ENCODE data around the gene PRKCZ. TPM values are rescaled to one million over a fixed set of nuclear protein-coding genes. Genes with fewer than 3 reads are reported as not detected.

Gene PRKCZ
- total RNA-seq, 1 experiment from 2014 or later = 0.83 TPM

- H3K4me1 ChIP-seq = peaks cover 6% of the 10 kb centered on the region; the same call in 1 of the 2 replicates
- no peaks in the 10 kb centered on the region for H3K9me3 ChIP-seq (replicated peaks)
- H3K27me3 ChIP-seq = no peaks in the 10 kb centered on the region
- H3K4me3 ChIP-seq = peak overlapping the region; percentile 54
- peak overlapping the region; percentile 18; the same call in 1 of the 2 replicates for H3K27ac ChIP-seq
- H3K36me3 ChIP-seq = no peaks in the 10 kb centered on the region
- DNase-seq = peak; percentile 90 to 91
These were observed 139.5 kb downstream of the PRKCZ start for GRCh38 chr1:2189459-2190425.

- no peak overlapping the region; the same call in 1 of the 2 replicates for H3K27ac ChIP-seq
- DNase-seq = no peak
- no peaks in the 10 kb centered on the region for H3K27me3 ChIP-seq
- H3K9me3 ChIP-seq (replicated peaks) = no peaks in the 10 kb centered on the region
- H3K4me3 ChIP-seq = no peak overlapping the region; the same call in 1 of the 2 replicates
- no peaks in the 10 kb centered on the region for H3K36me3 ChIP-seq
- peaks cover 6% of the 10 kb centered on the region; the same call in 1 of the 2 replicates for H3K4me1 ChIP-seq
These were observed 140.3 kb downstream of the PRKCZ start for GRCh38 chr1:2190491-2190976.

- Histone ChIP-seq H3K27me3 (no peaks in the 10 kb centered on the region), H3K27ac (no peak overlapping the region), H3K9me3 (replicated peaks) (no peaks in the 10 kb centered on the region), H3K36me3 (no peaks in the 10 kb centered on the region), H3K4me3 (no peak overlapping the region), H3K4me1 (peaks cover 6% of the 10 kb centered on the region; the same call in 1 of the 2 replicates)
- DNase-seq = no peak
These were observed 142.1 kb downstream of the PRKCZ start for GRCh38 chr1:2192031-2192995.

GRCh38 chr1:2193514-2194281 is 143.5 kb downstream of the PRKCZ start:
- Histone ChIP-seq H3K4me3 (peak overlapping the region; percentile 44), H3K36me3 (no peaks in the 10 kb centered on the region), H3K27me3 (no peaks in the 10 kb centered on the region; the same call in 1 of the 2 replicates), H3K27ac (no peak overlapping the region), H3K9me3 (replicated peaks) (no peaks in the 10 kb centered on the region), H3K4me1 (peaks cover 6% of the 10 kb centered on the region; the same call in 1 of the 2 replicates)
- DNase-seq = no peak

- Histone ChIP-seq H3K27ac (peak within 1 kb of the TSS; percentile 47), H3K27me3 (no peaks in the 10 kb centered on the region; the same call in 1 of the 2 replicates), H3K9me3 (replicated peaks) (no peaks in the 10 kb centered on the region), H3K4me3 (peak within 1 kb of the TSS; percentile 68), H3K36me3 (no peaks in the 10 kb centered on the region), H3K4me1 (peaks cover 6% of the 10 kb centered on the region; the same call in 1 of the 2 replicates)
- DNase-seq = peak; percentile 67 to 81
These were observed 144.2 kb downstream of the PRKCZ start, which contains the start of gene FAAP20 for GRCh38 chr1:2194319-2194897. FAAP20 (minus strand) TSS chr1:2194772; CDS start chr1:2194749, 23 bp downstream.

GRCh38 chr1:2194898-2195673 is 144.9 kb downstream of the PRKCZ start:
- Histone ChIP-seq H3K36me3 (no peaks in the 10 kb centered on the region), H3K4me3 (peak overlapping the region; percentile 68), H3K27ac (peak overlapping the region; percentile 47), H3K27me3 (no peaks in the 10 kb centered on the region; the same call in 1 of the 2 replicates), H3K9me3 (replicated peaks) (no peaks in the 10 kb centered on the region), H3K4me1 (peaks cover 11% of the 10 kb centered on the region; the same call in 1 of the 2 replicates)
- peak; percentile 92 to 93 for DNase-seq

- Histone ChIP-seq H3K36me3 (no peaks in the 10 kb centered on the region), H3K27ac (no peak overlapping the region), H3K4me1 (peaks cover 17% of the 10 kb centered on the region), H3K27me3 (no peaks in the 10 kb centered on the region; the same call in 1 of the 2 replicates), H3K4me3 (no peak overlapping the region), H3K9me3 (replicated peaks) (no peaks in the 10 kb centered on the region)
- no peak for DNase-seq
These were observed 145.6 kb downstream of the PRKCZ start for GRCh38 chr1:2195785-2196184.

GRCh38 chr1:2196901-2197638 is 146.9 kb downstream of the PRKCZ start:
- Histone ChIP-seq H3K4me1 (peaks cover 17% of the 10 kb centered on the region), H3K27ac (no peak overlapping the region), H3K36me3 (no peaks in the 10 kb centered on the region), H3K9me3 (replicated peaks) (no peaks in the 10 kb centered on the region), H3K27me3 (no peaks in the 10 kb centered on the region; the same call in 1 of the 2 replicates), H3K4me3 (no peak overlapping the region)
- DNase-seq = no peak

GRCh38 chr1:2197707-2198165 is 147.5 kb downstream of the PRKCZ start:
- no peaks in the 10 kb centered on the region for H3K36me3 ChIP-seq
- DNase-seq = no peak
- H3K27me3 ChIP-seq = peaks cover under 1% of the 10 kb centered on the region; the same call in 1 of the 2 replicates
- H3K4me1 ChIP-seq = peaks cover 17% of the 10 kb centered on the region
- H3K27ac ChIP-seq = no peak overlapping the region
- no peaks in the 10 kb centered on the region for H3K9me3 ChIP-seq (replicated peaks)
- H3K4me3 ChIP-seq = no peak overlapping the region

GRCh38 chr1:2198571-2198970 is 148.4 kb downstream of the PRKCZ start:
- Histone ChIP-seq H3K27ac (no peak overlapping the region), H3K9me3 (replicated peaks) (no peaks in the 10 kb centered on the region), H3K4me1 (peaks cover 16% of the 10 kb centered on the region), H3K27me3 (peaks cover 7% of the 10 kb centered on the region; the same call in 1 of the 2 replicates), H3K4me3 (no peak overlapping the region), H3K36me3 (no peaks in the 10 kb centered on the region)
- no peak for DNase-seq

GRCh38 chr1:2199042-2199810 is 149.0 kb downstream of the PRKCZ start:
- Histone ChIP-seq H3K36me3 (no peaks in the 10 kb centered on the region), H3K4me1 (peaks cover 18% of the 10 kb centered on the region)
- DNase-seq = peak; percentile 72 to 80

More at GRCh38 chr1:2199042-2199810, 149.0 kb downstream of the PRKCZ start:
- Histone ChIP-seq H3K27ac (no peak overlapping the region), H3K27me3 (peaks cover 7% of the 10 kb centered on the region; the same call in 1 of the 2 replicates), H3K4me3 (peak overlapping the region; percentile 30), H3K9me3 (replicated peaks) (no peaks in the 10 kb centered on the region)
